ENCODE data around the gene EMILIN3.
A peak's percentile ranks its signal among the peaks of the same experiment; 100 is the strongest.
"Not testable (repeated sequence)": the region's sequence is repeated elsewhere in the genome, so short reads cannot be mapped to it uniquely, and the experiment has no call there.

Gene EMILIN3

GRCh38 chr20:41318271-41318649 is 48.4 kb downstream of the EMILIN3 start:
- no peak for DNase-seq (ENCODE audit: low read depth)

GRCh38 chr20:41317546-41318270 is 48.9 kb downstream of the EMILIN3 start, which contains the start of gene ZHX3:
Gene ZHX3 (minus strand): TSS chr20:41317731. CDS start chr20:41204916, 112,815 bp downstream.
- peak; percentile 95 for DNase-seq (ENCODE audit: low read depth)

GRCh38 chr20:41316602-41317545 is 49.7 kb downstream of the EMILIN3 start:
- DNase-seq (ENCODE audit: low read depth) = peak; percentile 70

- DNase-seq (ENCODE audit: low read depth) = no peak
Measured at GRCh38 chr20:41316051-41316450, 50.6 kb downstream of the EMILIN3 start.

- DNase-seq (ENCODE audit: low read depth) = no peak
Measured at GRCh38 chr20:41314386-41314785, 52.2 kb downstream of the EMILIN3 start.

GRCh38 chr20:41312009-41312408 is 54.6 kb downstream of the EMILIN3 start:
- DNase-seq (ENCODE audit: low read depth) = not testable (repeated sequence)

All from fibroblast of the conjunctiva (primary cell).